GM12878 (cell line): ENCODE results near the gene PPIP5K1. TPM values are rescaled to one million over a fixed set of nuclear protein-coding genes. Genes with fewer than 3 reads are reported as not detected.

Experiments
- ATAC-seq: fragments of 200-7000 bp; cut with Tn5 transposase; 3 replicates; pipeline ENCODE4 v1.9.1; 2020; ENCODE audit warnings: mild to moderate bottlenecking, moderate library complexity
- BruUV-seq: library from RNA; stranded (reverse); fragments of 400-500 nt; replicated peaks from 2 replicates; lab custom pipeline; 2021; lab: Mats Ljungman, UMichigan
- CTCF ChIA-PET: fragments of 300-600 bp; sonication (Branson Sonifier 250); formaldehyde crosslinking; extraction: SDS; loops from one replicate; lab custom pipeline; 2021; ENCODE audit warnings: inconsistent platforms; lab: Yijun Ruan, JAX
- POLR2A ChIA-PET: fragments of 350-600 bp; formaldehyde crosslinking; extraction: SDS; loops from one replicate; lab custom pipeline; 2021; ENCODE audit warnings: inconsistent platforms; lab: Charles Lee
- RAD21 ChIA-PET: fragments of 300-600 bp; sonication (Branson Sonifier 250); formaldehyde crosslinking; loops from one replicate; lab custom pipeline; 2023; ENCODE audit warnings: antibody characterized with exemption; ENCODE audit not compliant: unreplicated experiment; lab: Charles Lee
- SMC1A ChIA-PET: fragments of 300-600 bp; sonication (Branson Sonifier 250); formaldehyde crosslinking; loops from one replicate; lab custom pipeline; 2023; ENCODE audit not compliant: unreplicated experiment, uncharacterized antibody; lab: Charles Lee
- DNase-seq: peaks from one replicate; pipeline ENCODE4 v3.0.0-alpha.2; 2011; ENCODE audit warnings: low read depth, low spot score
- FAIRE-seq: peaks from 3 replicates; lab custom pipeline; 2011; peaks lifted over from hg19 to GRCh38; lab: Jason Lieb, UNC
- H2AFZ ChIP-seq: 2 replicates; pipeline ENCODE4 v1.6.0; 2011; ENCODE audit warnings: low read depth, low read length, control low read depth; ENCODE audit not compliant: control insufficient read depth
- H3K27ac ChIP-seq: 2 replicates; pipeline ENCODE4 v1.5.1; 2011; ENCODE audit warnings: control low read depth; ENCODE audit not compliant: control insufficient read depth, insufficient read depth
- H3K27me3 ChIP-seq, 2 experiments: replicated peaks in 1 of 2; 2 replicates each; pipeline versions ENCODE4 v1.6.0 to v1.6.1; 2011; ENCODE audit warnings: low read length in 1 of 2; ENCODE audit not compliant: control insufficient read depth in 2 of 2, insufficient read depth in 2 of 2
- H3K36me3 ChIP-seq, 2 experiments: 2 replicates each; pipeline ENCODE4 v1.5.1; 2011; ENCODE audit warnings: low read length in 1 of 2; ENCODE audit not compliant: control insufficient read depth in 2 of 2, insufficient read depth in 2 of 2
- H3K4me1 ChIP-seq: 2 replicates; pipeline ENCODE4 v1.6.1; 2011; ENCODE audit warnings: mild to moderate bottlenecking, low read length, moderate library complexity, mixed read lengths; ENCODE audit not compliant: control insufficient read depth, insufficient read depth
- H3K4me2 ChIP-seq: 2 replicates; pipeline ENCODE4 v1.6.0; 2011; ENCODE audit warnings: control low read depth; ENCODE audit not compliant: control insufficient read depth, insufficient read depth
- H3K4me3 ChIP-seq: fragments of 200-600 bp; sonication (generic); 2 replicates; pipeline ENCODE4 v1.5.1; 2016
- H3K79me2 ChIP-seq: 2 replicates; pipeline ENCODE4 v1.6.0; 2011; ENCODE audit warnings: low read length; ENCODE audit not compliant: control insufficient read depth, insufficient read depth
- H3K9ac ChIP-seq: 2 replicates; pipeline ENCODE4 v1.8.0; 2011; ENCODE audit warnings: low read length, control low read depth, mixed read lengths; ENCODE audit not compliant: control insufficient read depth, insufficient read depth
- H3K9me3 ChIP-seq: replicated peaks from 3 replicates; pipeline ENCODE4 v1.5.1; 2011; ENCODE audit warnings: mild to moderate bottlenecking, low read length; ENCODE audit not compliant: control insufficient read depth, insufficient read depth
- H4K20me1 ChIP-seq: 2 replicates; pipeline ENCODE4 v1.6.0; 2011; ENCODE audit not compliant: control insufficient read depth, insufficient read depth
- BMI1 ChIP-seq: fragments of 450-650 bp; IDR thresholded peaks from 2 replicates; pipeline ENCODE4 v1.6.1; 2016; ENCODE audit warnings: mild to moderate bottlenecking, moderate library complexity, borderline replicate concordance
- EGR1 ChIP-seq, 2 experiments: IDR thresholded peaks; 1 replicate in 1 of 2; 2 replicates in 1 of 2; pipeline ENCODE4 v1.6.1; 2011 to 2012; ENCODE audit warnings: low read depth in 2 of 2, low read length in 2 of 2, borderline replicate concordance in 1 of 2, mild to moderate bottlenecking in 1 of 2, moderate library complexity in 1 of 2
- KDM1A ChIP-seq: fragments of 200-600 bp; sonication (generic); IDR thresholded peaks from 2 replicates; pipeline ENCODE4 v1.6.1; 2016; ENCODE audit warnings: borderline replicate concordance
- NFYB ChIP-seq: IDR thresholded peaks from 2 replicates; pipeline ENCODE4 v1.6.1; 2011; ENCODE audit warnings: low read depth, mild to moderate bottlenecking, low read length, improper control_type of control experiment, moderate library complexity; ENCODE audit not compliant: insufficient read depth
- PML ChIP-seq: IDR thresholded peaks from 2 replicates; pipeline ENCODE4 v1.6.1; 2012; ENCODE audit warnings: low read length, inconsistent platforms
- RB1 ChIP-seq: fragments of 450-650 bp; formaldehyde crosslinking; IDR thresholded peaks from 2 replicates; pipeline ENCODE4 v1.6.1; 2017; ENCODE audit warnings: mild to moderate bottlenecking, borderline replicate concordance
- SMAD1 ChIP-seq: fragments of 450-650 bp; IDR thresholded peaks from 2 replicates; pipeline ENCODE4 v1.6.1; 2018; ENCODE audit warnings: mild to moderate bottlenecking, low read depth; ENCODE audit not compliant: partially characterized antibody
- SMAD5 ChIP-seq: IDR thresholded peaks from 2 replicates; pipeline ENCODE4 v1.6.1; 2016; ENCODE audit warnings: antibody characterized with exemption, low read depth
- WGBS: methylation state at CpG from one replicate; pipeline ENCODE4 v1.1.6; 2016; ENCODE audit warnings: low lambda C conversion rate; ENCODE audit not compliant: insufficient replicate concordance, insufficient coverage; ENCODE audit errors: missing lambda C conversion rate; 5-methylcytosine and 5-hydroxymethylcytosine counted together
- in situ Hi-C: fragments of 300-500 bp; cut with MboI; formaldehyde crosslinking; loops from 9 replicates; pipeline ENCODE4 v1.14.3; 2018; ENCODE audit warnings: mixed read lengths
- intact Hi-C: fragments of 100-400 bp; cut with micrococcal nuclease; formaldehyde crosslinking; loops from one replicate; pipeline ENCODE4 v1.14.2; 2022; ENCODE audit not compliant: unreplicated experiment
- polyA plus RNA-seq, 11 experiments: library from polyadenylated mRNA; depleted of rRNA in 4 of 11; unstranded in 6 of 11; stranded (reverse) in 5 of 11; fragments of >200 nt; fragmentation: Nextera tagmentation in 4 of 11; fragmentation: Illumina TruSeq in 1 of 11; extraction: Ambion mirVana in 4 of 11; extraction: Trizol in 1 of 11; gene quantifications; 1 replicate in 1 of 11; 2 replicates in 10 of 11; pipeline versions ENCODE4 v1.2.1 to v1.2.3, GENCODE V29; 2011 to 2016; ENCODE audit warnings: inconsistent platforms in 2 of 11, missing spikeins in 2 of 11, low read depth in 1 of 11
- total RNA-seq, 4 experiments: library from RNA; depleted of rRNA in 3 of 4; stranded (reverse); fragments of >200 nt in 3 of 4; fragmentation: Illumina TruSeq in 1 of 4; extraction: Trizol in 1 of 4; gene quantifications; 2 replicates each; pipeline versions ENCODE4 v1.2.1 to v1.2.3, GENCODE V29; 2013 to 2021

PPIP5K1 gene
- total and polyA plus RNA-seq, 10 of the 15 experiments (the other 5 are each of a cell fraction or from before 2014, with no cell fraction given): 2.5 to 54.4 (median 19.4) TPM

GRCh38 chr15:43509660-43510199 lies 80.3 kb downstream of the PPIP5K1 start:
- Histone ChIP-seq H3K36me3 (no peaks in the 10 kb centered on the region), H2AFZ (peak overlapping the region; percentile 82), H3K4me1 (peaks cover 6% of the 10 kb centered on the region), H3K4me2 (peak overlapping the region; percentile 98), H3K79me2 (no peaks in the 10 kb centered on the region), H3K27me3 (peaks cover 0 to 3% of the 10 kb centered on the region in 2 experiments; a peak in 2 of 4 replicates), H4K20me1 (no peaks in the 10 kb centered on the region), H3K4me3 (peak overlapping the region; percentile 76; the same call in 1 of the 2 replicates), H3K9me3 (no peaks in the 10 kb centered on the region), H3K9ac (no peak overlapping the region), H3K27ac (no peak overlapping the region)
- ATAC-seq (no peak), DNase-seq (no peak), FAIRE-seq (no peak)
- intact Hi-C loops: loop anchor here (5.0 kb wide), 1 partner anchor 67 kb away; no protein-coding TSS in a partner anchor
- 55% methylated on average over 8 of the region's 8 CpGs for WGBS
- in situ Hi-C loops: no loop called here
- no peak for TF ChIP-seq PML
- no peak for TF ChIP-seq KDM1A
- no peak for TF ChIP-seq RB1
- TF ChIP-seq BMI1: no peak
- TF ChIP-seq EGR1 (IDR thresholded peaks at IDR 0.05; ENCODE audit: borderline replicate concordance in 1 of 2, low read depth in 2 of 2, low read length in 2 of 2): no peak
- no peak for TF ChIP-seq SMAD5
- TF ChIP-seq NFYB: no peak
- TF ChIP-seq SMAD1: no peak
- POLR2A ChIA-PET: interaction anchor here (1.3 to 1.9 kb wide), 4 partner anchors 8 to 299 kb away, joined by 4 to 14 read pairs (median 4); partner anchors contain the start of gene TP53BP1
- RAD21 ChIA-PET: interaction anchor here (1.2 to 1.8 kb wide), 2 partner anchors 9 to 16 kb away, joined by 3 to 18 read pairs; partner anchors contain the start of gene TP53BP1
- CTCF ChIA-PET: interaction anchor here (0.6 to 8.3 kb wide), 4 partner anchors 17 to 1016 kb away, joined by 3 to 88 read pairs (median 6); partner anchors contain the start of gene TP53BP1
- no TSS peak for BruUV-seq
- SMC1A ChIA-PET: interaction anchor here (1.0 to 2.3 kb wide), 4 partner anchors 16 to 69 kb away, joined by 5 to 7 read pairs (median 6); no protein-coding TSS in a partner anchor
